SK-MEL-5 (cell line): Measurements from ENCODE around the gene SRM. TPM values are rescaled to one million over a fixed set of nuclear protein-coding genes. Genes with fewer than 3 reads are reported as not detected.
"Not testable (repeated sequence)": the region's sequence is repeated elsewhere in the genome, so short reads cannot be mapped to it uniquely, and the experiment has no call there.

Experiments used
- DNase-seq: peaks from one replicate; pipeline ENCODE4 v3.0.0-alpha.2; 2016; ENCODE audit warnings: low read depth, low spot score
- in situ Hi-C: cut with HindIII; loops from 2 replicates; pipeline ENCODE4 v1.10.0; 2016; ENCODE audit warnings: low sequenced_read_pairs, high pct_unique_total_duplicates, low pct_unique_long_range_greater_than_20kb
- total RNA-seq: library from RNA; depleted of rRNA; stranded (reverse); fragments of >200 nt; shearing (Covaris generic); gene quantifications from 2 replicates; pipeline ENCODE4 v1.2.3, GENCODE V29; 2014

Gene SRM
- total RNA-seq, 1 experiment from 2014 or later: 46.1 TPM

- in situ Hi-C loops: no loop called here
- DNase-seq: no peak
Measured at GRCh38 chr1:11052839-11053757, 6.7 kb downstream of the SRM start.

- in situ Hi-C loops: no loop called here
- DNase-seq: no peak
Measured at GRCh38 chr1:11051781-11052511, 7.9 kb downstream of the SRM start.

GRCh38 chr1:11051121-11051520, 8.7 kb downstream of the SRM start:
- DNase-seq, in situ Hi-C loops: not testable (repeated sequence)

GRCh38 chr1:11046625-11047365, 13.0 kb downstream of the SRM start, which contains the start of gene MASP2:
MASP2 (minus strand) TSS chr1:11047239; CDS start chr1:11047207, 32 bp downstream.
- in situ Hi-C loops: no loop called here
- no peak for DNase-seq

GRCh38 chr1:11046270-11046566, 13.6 kb downstream of the SRM start:
- in situ Hi-C loops: no loop called here
- DNase-seq: no peak

- in situ Hi-C loops: no loop called here
Measured at GRCh38 chr1:11045428-11046269, 14.2 kb downstream of the SRM start.

GRCh38 chr1:11044849-11045427, 14.9 kb downstream of the SRM start:
- no peak for DNase-seq
- in situ Hi-C loops: no loop called here

More at GRCh38 chr1:11045428-11046269, 14.2 kb downstream of the SRM start:
- no peak for DNase-seq

GRCh38 chr1:11044086-11044848, 15.6 kb downstream of the SRM start:
- in situ Hi-C loops: no loop called here
- DNase-seq: no peak

- no peak for DNase-seq
- in situ Hi-C loops: no loop called here
Measured at GRCh38 chr1:11042995-11043874, 16.6 kb downstream of the SRM start.

- in situ Hi-C loops: no loop called here
- no peak for DNase-seq
Measured at GRCh38 chr1:11042065-11042464, 17.8 kb downstream of the SRM start.

- in situ Hi-C loops: no loop called here
Measured at GRCh38 chr1:11041048-11041447, 18.8 kb downstream of the SRM start.

GRCh38 chr1:11040105-11040429, 19.8 kb downstream of the SRM start:
- in situ Hi-C loops, DNase-seq: not testable (repeated sequence)

More at GRCh38 chr1:11041048-11041447, 18.8 kb downstream of the SRM start:
- no peak for DNase-seq

- no peak for DNase-seq
- in situ Hi-C loops: no loop called here
Measured at GRCh38 chr1:11039351-11040104, 20.3 kb downstream of the SRM start.

GRCh38 chr1:11037740-11038182, 22.1 kb downstream of the SRM start:
- peak; percentile 82 for DNase-seq
- in situ Hi-C loops: no loop called here
